GM12873 (cell line): Measurements from ENCODE around the gene PYROXD2.

Experiments used
- TF ChIP-seq, protein P1 (sequence below): IDR thresholded peaks from 2 replicates; pipeline ENCODE4 v1.5.1; 2012; ENCODE audit warnings: low read depth, mild to moderate bottlenecking, moderate library complexity, low read length, control low read depth; ENCODE audit not compliant: insufficient read depth; ENCODE audit errors: missing control alignments

PYROXD2 gene

DNA sequence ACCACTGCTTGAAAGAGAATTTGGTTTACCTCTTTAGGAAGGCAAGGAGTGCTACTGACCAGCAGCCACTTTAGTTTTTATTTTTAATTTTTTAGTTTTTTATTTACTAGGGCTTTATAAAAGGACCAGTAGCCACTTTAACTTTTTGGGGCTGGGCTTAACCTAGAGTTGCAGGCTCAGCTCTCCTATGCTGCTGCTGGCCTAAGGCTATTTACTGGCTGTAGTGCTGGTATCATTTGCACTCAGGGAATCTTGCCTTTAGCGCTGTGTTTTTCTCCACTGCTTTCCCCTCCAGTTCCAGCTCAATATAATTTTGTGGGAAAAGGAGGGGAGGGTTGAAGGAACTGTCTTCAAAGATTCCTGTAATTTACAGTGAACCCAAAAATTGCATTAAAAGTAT is 18.4 kb upstream of the PYROXD2 start:
- TF ChIP-seq, protein P1, sequence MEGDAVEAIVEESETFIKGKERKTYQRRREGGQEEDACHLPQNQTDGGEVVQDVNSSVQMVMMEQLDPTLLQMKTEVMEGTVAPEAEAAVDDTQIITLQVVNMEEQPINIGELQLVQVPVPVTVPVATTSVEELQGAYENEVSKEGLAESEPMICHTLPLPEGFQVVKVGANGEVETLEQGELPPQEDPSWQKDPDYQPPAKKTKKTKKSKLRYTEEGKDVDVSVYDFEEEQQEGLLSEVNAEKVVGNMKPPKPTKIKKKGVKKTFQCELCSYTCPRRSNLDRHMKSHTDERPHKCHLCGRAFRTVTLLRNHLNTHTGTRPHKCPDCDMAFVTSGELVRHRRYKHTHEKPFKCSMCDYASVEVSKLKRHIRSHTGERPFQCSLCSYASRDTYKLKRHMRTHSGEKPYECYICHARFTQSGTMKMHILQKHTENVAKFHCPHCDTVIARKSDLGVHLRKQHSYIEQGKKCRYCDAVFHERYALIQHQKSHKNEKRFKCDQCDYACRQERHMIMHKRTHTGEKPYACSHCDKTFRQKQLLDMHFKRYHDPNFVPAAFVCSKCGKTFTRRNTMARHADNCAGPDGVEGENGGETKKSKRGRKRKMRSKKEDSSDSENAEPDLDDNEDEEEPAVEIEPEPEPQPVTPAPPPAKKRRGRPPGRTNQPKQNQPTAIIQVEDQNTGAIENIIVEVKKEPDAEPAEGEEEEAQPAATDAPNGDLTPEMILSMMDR = no peak

DNA sequence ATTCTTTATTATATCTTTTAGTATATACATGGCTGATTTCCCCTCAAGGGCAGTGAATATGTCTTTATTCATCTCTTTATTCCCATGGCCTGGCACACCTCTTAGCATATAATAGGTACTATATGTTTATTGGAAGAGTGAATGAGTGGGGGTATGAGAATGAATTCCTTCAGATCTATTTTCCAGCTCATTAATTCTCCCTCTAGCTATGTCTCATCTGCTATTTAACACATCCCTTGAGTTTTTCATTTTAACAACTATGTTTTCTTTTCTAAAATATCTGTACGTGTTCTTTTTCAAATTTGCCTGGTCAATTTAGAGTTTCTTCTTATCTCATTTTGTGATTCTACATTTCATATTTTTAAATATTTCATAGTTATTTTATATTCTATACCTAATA is 17.3 kb upstream of the PYROXD2 start:
- TF ChIP-seq, protein P1 = no peak

DNA sequence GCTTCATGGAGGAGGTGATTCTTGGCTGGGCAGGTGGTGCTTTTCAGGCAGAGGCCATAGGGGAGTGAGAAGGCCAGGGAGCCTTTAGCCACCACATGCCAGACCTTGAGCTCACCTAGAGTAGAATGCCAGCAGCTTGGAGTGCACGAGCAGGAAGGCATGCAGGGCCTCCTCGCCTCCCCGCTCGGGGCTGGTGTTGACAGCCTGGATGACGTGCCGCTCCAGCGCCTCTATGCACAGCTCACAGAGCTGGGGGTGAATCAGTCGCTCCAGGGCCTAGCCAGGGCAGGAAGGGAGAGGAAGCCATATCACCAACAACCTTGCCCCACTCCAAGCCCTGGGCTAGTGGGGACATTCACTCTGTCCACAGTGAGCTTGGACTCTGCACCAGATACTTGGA is 16.0 kb upstream of the PYROXD2 start:
- TF ChIP-seq, protein P1 = no peak

DNA sequence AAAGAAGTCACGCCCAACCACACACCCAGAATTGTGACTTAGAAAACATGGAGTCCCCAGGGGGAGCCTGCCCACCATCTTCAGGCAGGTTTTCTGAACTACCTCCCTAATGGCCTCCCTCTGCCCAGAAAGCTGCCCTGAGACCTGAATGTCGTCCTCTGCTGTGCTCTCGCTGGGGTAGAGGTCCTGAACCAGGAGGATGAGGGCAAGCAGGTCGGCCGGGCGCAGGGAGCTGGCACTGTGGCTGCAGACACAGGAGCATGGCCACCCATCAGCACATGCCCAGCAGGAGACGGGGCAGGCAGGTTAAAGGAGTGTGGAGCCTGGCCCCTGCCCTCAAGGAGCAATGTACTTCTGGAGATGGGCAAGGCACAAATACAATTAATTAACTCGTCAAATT is 15.4 kb upstream of the PYROXD2 start:
- TF ChIP-seq, protein P1 = no peak

GRCh38 chr10:98429320-98430072 is 14.5 kb upstream of the PYROXD2 start:
- TF ChIP-seq, protein P1 = no peak

DNA sequence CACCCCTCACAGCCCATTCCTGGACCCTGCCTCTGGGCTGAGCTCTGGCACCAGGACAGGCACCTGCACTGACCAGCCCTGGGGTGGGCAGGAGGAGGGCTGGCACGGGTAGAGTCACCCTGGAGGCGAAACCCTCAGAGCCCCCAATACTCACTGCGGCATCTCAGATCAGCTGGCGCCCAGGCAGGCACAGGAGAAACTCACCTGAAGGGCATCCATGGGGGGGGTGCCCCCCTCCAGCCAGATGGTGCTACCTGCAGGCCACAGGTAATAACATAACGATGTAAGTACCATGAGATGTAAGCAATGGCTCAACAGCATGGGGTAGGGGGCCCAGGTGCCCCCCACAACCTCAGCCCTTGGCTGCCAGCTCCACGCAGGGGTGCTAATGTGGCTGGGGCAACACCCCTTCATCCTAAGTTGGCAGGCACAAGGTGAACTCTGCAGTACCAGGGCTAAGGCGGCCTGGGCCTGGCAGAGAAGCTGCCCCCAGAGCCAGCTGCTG is 12.1 kb upstream of the PYROXD2 start:
- TF ChIP-seq, protein P1 = no peak

GRCh38 chr10:98425511-98426352 is 10.8 kb upstream of the PYROXD2 start:
- TF ChIP-seq, protein P1 = peak; percentile 94
